Activated CD4-positive, alpha-beta T cell treated with anti-CD3 and anti-CD28 coated beads for 1 hour (primary cell): ENCODE results near the gene HAAO.
"Not testable (repeated sequence)": the region's sequence is repeated elsewhere in the genome, so short reads cannot be mapped to it uniquely, and the experiment has no call there.

Experiments
- DNase-seq: peaks from one replicate; pipeline ENCODE4 v3.0.0-alpha.2; 2020

Gene HAAO

DNA sequence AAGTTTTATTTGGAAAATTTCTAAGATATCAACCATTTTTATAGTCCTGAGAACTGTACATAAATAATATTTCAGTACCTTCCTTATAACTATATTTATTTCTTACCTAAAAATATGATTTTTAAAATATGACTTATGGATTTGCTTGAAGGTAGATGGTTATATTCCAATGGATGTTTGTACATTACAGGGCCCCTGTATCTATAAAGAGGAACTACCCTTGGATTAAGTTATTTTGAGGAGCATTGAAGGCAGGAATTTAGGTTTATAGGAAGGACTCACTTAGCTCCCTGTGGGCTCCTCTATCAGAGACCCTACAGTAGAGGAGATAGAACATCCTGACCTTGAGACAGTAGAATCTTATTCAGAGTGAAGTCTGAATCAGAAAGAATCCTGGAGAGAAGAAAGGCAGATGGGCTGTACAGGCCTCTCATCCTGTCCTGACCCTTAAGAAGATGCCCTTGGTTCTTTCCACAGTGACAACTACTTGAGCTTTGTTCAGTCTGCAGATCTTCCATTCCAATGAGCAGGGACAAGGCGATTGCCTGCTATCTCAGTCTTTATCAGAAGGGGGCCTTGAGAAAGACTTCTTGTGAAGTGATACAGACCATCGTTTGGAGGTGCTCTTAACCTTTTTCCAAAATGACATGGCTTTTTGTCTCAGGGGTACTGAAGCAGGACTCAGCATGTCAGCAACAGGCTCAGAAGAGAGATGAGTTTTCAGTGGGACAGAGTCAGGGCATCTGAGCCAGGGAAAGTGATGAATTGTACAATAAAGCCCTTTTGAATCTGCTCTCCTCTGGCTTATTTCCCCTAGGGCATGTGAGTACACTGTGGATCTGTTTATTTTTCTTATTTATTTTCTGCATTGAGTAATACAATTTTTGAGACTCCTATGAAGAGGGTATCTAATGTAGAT, 49.4 kb downstream of the HAAO start:
- no peak for DNase-seq

- no peak for DNase-seq
Observed at GRCh38 chr2:42741140-42741539, 51.2 kb downstream of the HAAO start.

DNA sequence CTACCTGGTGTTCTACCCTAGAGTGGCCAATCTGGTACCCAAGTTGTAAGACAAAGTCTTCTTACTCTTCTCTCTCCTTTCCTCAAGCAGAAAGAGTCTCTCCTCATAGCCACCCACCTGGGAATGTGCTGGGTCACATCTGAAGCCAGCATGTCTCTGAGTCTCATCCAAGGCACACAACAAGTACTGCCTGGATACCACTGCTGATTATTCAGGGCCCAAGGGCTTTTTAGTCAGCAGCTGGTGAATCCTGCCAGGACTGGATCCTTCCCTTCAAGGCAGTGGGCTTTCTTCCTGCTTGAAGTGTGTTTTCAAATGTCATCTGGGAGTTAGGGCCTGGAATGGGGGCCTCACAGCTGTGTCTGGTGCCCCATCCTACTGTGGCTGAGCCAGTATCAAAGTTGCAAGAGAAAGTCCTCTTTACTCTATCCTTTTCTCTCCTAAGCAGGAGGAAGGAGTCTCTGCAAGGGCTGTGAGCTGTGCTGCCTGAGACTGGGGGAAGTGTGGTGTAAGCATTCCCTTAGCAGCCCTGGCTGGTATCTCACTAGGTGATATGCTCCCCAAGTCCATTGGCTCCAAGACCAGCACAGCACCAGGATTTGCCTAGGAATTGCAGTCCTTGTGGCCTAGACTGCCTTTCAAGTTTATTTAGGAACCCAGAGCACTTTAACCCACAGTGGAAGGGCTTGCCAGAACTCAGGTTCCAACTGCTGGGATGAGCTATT, 55.6 kb downstream of the HAAO start:
- no peak for DNase-seq

GRCh38 chr2:42733852-42734251, 58.5 kb downstream of the HAAO start:
- DNase-seq = no peak

DNA sequence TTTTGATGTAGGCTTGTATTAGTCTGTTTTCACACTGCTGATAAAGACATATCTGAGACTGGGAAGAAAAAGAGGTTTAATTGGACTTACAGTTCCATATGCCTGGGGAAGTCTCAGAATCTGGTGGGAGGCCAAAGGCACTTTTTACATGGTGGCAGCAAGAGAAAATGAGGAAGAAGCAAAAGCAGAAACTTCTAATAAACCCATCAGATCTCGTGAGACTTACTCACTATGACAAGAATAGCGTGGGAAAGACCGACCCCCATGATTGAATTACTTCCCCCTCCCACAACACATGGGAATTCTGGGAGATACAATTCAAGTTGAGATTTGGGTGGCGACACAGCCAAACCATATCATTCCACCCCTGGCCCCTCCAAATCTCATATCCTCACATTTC, 61.1 kb downstream of the HAAO start:
- not testable (repeated sequence) for DNase-seq

- DNase-seq = no peak
Observed at GRCh38 chr2:42726680-42727079, 65.7 kb downstream of the HAAO start.

GRCh38 chr2:42725657-42726056, 66.7 kb downstream of the HAAO start:
- DNase-seq = no peak

DNA sequence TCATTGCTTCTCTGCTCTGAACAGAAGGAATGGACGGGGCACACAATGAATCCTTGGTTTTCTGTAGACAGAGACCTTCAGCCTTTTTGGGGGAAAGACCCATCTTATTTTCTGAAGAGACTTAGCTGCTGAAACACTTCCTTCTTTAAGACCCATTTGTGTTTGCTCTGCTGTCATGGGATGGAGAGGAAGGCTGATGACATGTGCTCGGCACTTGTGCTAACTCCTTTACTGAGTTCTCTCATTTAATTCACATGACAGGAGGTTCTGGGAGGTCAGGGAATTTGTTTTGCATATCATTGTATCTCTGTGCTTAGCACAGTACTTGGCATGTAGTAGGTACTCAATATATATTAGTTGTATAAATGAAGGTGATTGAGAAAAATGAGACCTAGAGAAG, 67.5 kb downstream of the HAAO start:
- DNase-seq = no peak

DNA sequence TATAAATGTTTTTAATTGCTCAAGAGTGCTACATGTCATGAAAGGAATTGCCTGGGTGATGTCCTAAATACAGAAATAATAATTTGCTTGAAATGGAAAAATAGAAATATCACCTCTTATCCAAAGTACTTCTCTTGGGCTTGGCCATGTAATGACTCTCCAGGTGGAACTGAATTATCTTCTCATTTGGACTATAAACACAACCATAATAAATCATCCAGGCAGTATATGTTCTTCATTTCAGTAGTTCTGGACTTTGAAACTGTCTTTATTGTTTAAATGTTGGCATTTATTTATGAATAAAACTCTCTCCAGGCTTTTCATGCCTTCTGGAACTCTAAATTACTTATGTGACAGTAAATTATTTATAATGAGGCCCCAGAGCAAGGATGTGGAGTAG, 68.9 kb downstream of the HAAO start:
- no peak for DNase-seq

DNA sequence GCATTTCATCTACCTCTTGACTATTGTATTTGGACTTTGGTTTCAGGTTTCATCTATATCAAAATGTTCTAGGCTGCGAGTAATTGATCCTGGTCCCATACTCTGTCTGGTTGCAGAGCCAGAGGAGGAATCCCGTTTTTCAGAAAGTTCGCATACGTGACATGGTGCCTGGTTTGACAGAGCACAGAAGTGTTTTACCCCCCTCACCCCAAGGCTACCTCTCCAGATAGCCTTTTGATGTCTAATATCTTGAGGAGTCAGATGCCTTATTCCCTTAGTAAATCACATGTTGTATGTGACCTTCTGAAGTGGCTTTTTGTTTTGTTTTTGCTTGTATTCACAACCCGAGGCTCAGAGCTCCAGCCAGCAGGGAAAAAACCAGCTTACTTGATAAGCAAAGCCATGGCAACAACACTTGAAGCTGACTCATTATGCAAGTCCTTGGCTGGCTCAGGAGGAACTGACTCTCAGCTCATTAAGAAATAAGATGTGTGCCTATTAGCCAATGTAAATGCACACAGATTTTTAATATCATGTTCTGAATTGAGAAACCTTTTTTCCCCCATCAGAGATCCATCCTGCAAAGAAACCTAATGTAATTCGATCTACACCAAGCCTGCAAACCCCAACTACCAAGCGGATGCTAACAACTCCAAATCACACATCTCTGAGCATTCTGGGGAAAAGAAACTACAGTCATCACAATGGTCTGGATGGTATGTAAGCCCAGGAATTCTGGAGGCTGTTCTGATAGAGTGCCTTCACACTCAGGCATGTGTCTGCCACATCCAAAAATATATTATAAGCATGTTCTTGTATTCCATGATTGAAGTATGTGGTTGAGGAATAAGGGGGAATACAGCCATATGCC, 69.8 kb downstream of the HAAO start:
- no peak for DNase-seq

DNA sequence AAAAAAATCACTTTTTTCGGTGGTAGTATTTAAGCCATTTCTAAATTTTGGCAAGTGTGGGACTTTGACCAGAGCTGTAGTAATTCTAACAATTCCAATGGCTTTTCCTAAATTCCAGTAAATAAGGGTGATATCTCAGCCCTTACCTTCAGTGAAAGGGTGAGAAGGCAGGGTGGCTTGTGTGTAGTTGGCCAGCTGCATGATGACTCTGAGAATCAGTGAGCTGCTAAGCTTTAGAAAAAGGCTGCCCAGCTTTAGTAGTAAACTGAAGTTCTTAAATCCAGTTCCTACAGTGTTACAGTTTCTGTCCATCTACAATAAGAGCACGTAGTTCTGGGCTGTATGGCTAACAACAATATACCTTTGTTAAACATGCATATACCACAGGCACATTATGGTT, 70.5 kb downstream of the HAAO start:
- DNase-seq = no peak
